DLD1 (cell line): ENCODE data around the gene OSER1.

ENCODE experiments used
- in situ Hi-C: cut with HindIII; loops from 2 replicates; pipeline ENCODE4 v1.10.0; 2017; ENCODE audit warnings: low sequenced_read_pairs

OSER1 gene

DNA sequence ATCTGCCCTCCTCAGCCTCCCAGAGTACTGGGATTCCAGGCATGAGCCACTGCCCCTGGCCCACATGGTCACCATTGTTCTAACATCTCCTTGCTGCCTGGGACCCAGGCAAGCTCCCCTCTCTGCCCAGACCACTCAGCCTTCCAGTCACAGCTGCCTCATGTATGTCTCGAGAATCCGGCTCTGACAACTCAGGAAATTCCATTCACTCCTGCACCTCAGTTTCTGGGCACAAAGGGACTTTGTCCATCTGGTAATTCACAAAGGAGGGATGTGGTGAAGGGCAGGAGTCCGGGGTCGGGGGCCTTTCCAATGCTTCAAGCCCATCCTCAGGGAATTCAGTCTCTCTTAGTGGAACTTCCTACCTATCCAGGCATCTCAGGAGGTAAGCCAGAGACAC lies 64.3 kb downstream of the OSER1 start:
- in situ Hi-C loops = no loop called here
